Fibroblast of mammary gland (primary cell): ENCODE data around the gene NUMBL.

Experiments
- DNase-seq: peaks from one replicate; pipeline ENCODE4 v3.0.0-alpha.2; 2010; ENCODE audit warnings: low read depth
- H3K4me3 ChIP-seq: 2 replicates; pipeline ENCODE4 v1.5.1; 2011; ENCODE audit warnings: low read depth, mild to moderate bottlenecking, low read length, moderate library complexity; ENCODE audit not compliant: control insufficient read depth
- TF ChIP-seq, protein P1 (sequence below): conservative IDR thresholded peaks from 2 replicates; pipeline ENCODE4 v1.5.1; 2011; ENCODE audit warnings: low read depth, low read length, inconsistent platforms; ENCODE audit not compliant: control insufficient read depth, insufficient read depth

NUMBL gene

DNA sequence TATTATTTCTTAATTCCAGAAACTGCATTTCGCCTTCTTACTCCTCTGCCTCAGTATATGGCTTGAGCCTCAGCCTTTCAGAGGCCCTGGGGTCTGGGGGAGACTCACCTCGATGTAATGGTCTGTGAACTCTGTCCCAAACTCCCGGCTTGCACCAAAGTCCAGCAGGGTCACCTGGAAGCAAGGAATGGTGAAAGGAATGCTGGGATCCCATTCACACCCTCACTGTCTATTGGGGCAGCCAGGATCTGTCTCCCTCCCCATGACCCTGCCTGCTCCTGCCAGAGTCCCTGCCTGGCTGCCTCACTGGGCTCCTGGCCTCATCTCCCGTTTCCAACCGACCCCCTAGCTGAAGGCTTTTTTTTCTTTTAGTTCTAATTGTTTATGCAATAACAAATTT, 5.4 kb upstream of the NUMBL start:
- H3K4me3 ChIP-seq, result no peak overlapping the region
- TF ChIP-seq, protein P1, sequence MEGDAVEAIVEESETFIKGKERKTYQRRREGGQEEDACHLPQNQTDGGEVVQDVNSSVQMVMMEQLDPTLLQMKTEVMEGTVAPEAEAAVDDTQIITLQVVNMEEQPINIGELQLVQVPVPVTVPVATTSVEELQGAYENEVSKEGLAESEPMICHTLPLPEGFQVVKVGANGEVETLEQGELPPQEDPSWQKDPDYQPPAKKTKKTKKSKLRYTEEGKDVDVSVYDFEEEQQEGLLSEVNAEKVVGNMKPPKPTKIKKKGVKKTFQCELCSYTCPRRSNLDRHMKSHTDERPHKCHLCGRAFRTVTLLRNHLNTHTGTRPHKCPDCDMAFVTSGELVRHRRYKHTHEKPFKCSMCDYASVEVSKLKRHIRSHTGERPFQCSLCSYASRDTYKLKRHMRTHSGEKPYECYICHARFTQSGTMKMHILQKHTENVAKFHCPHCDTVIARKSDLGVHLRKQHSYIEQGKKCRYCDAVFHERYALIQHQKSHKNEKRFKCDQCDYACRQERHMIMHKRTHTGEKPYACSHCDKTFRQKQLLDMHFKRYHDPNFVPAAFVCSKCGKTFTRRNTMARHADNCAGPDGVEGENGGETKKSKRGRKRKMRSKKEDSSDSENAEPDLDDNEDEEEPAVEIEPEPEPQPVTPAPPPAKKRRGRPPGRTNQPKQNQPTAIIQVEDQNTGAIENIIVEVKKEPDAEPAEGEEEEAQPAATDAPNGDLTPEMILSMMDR, result no peak
- DNase-seq, result no peak

DNA sequence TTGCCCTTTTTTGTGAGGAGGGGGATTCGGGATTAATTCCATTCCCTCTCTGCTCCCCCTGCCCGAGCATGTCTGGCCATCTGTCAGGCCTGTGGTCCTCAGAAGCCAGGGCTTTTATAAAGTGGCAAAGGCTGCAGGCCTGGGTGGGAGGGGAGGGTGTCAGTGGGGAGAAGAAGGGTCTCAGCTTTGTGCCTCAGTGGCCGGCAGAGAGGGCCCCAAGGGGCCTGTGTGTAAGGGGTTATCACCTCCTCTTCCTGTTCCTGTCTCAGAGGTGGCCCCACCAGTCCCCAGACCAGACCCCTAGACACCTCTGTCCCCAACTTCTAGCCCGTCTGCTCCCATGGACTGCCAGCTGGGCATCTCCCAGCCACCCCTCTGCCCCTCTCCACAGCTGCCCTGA, 3.4 kb upstream of the NUMBL start:
- H3K4me3 ChIP-seq, result no peak overlapping the region
- TF ChIP-seq, protein P1, result no peak

DNA sequence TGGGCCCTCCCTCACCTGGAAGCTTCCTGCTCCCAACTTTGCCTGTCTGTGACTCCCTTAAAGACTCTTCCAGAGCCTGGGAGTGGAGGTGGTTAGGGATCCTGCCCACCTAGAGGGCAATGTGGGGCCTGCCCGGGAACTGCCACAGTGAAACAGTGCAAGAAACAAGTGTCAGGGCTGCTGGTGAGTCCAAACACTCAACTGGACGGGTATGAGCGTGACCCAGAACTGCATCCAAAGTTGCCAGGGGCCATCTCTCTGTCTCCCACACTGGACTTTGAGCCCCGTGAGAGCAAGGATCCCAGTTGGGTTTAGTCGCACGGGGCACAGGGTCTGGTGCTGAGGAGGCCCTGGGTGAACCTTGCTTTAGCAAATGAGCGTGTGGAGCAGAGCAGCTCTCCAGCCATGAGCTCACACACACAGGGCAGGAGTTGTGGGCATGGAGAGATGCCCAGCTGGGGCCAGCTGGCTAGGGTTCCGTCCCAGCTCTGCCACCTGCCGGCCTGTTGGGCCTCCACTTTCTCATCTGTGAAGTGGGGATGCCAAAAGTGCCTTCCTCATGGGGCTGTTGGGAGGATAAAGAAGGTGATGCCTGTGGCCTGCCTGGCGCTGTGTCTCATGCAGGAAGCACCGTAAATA, 2.8 kb upstream of the NUMBL start:
- TF ChIP-seq, protein P1, result no peak
- DNase-seq, result no peak
- no peak overlapping the region for H3K4me3 ChIP-seq

More for the DNA sequence above, 3.4 kb upstream of the NUMBL start:
- no peak for DNase-seq

DNA sequence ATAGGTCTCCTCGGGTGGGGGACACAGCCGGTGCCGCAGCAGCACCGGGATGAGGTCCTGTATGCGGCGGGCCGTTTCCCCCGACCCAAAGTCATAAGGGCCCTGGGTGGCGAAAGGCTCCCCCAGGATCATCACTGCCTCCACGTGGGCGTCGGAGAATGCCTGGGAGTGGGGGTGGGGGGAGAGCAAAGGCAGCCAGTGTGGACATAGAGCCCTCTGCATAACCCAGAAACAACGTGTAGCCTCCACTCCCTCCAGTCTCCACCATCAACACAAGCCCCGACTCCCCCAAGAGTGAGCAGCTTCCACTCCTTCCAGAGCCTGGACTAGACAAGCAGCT, 1.7 kb upstream of the NUMBL start:
- H3K4me3 ChIP-seq, result no peak overlapping the region
- DNase-seq, result no peak
- TF ChIP-seq, protein P1, result no peak

DNA sequence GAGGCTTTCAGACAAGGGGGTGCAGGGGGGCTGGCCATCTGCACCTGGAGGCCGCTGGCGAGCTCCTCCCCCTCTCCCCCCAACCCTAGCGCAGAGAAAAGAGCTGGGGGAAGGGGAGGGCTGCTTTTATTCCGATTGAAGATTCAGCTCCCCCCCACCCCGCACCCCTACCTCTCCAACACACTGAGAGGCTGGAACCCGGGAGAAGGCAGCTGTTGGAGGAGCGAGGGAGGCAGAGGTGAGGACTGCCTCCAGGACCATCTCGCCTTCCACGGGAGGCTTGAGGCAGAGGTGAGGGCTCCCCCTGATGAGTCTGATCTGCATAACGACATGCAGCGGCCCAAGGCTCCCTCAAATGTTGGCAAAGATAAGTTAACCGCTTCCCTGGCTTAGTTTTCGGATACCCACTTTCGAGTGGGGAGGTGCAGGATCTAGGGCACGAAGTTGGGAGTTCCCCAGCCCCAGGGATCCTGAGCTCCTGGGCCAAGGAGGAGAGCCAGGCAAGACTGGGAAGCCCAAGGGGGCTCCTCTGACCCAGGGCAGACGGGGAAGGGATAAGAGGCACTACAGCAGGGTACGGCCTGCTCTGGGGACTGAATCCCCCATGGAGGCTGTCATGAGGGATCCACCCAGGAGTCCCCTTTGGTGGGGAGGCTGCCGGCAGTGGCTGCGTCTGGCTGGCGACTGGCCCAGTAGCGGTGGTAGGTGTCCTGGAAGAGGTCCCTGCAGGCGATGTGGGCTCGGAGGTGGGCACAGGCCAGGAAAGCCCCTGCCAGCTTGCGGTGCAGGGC, 1.2 kb upstream of the NUMBL start:
- TF ChIP-seq, protein P1, result no peak
- H3K4me3 ChIP-seq, result no peak overlapping the region
- DNase-seq, result peak; percentile 36

DNA sequence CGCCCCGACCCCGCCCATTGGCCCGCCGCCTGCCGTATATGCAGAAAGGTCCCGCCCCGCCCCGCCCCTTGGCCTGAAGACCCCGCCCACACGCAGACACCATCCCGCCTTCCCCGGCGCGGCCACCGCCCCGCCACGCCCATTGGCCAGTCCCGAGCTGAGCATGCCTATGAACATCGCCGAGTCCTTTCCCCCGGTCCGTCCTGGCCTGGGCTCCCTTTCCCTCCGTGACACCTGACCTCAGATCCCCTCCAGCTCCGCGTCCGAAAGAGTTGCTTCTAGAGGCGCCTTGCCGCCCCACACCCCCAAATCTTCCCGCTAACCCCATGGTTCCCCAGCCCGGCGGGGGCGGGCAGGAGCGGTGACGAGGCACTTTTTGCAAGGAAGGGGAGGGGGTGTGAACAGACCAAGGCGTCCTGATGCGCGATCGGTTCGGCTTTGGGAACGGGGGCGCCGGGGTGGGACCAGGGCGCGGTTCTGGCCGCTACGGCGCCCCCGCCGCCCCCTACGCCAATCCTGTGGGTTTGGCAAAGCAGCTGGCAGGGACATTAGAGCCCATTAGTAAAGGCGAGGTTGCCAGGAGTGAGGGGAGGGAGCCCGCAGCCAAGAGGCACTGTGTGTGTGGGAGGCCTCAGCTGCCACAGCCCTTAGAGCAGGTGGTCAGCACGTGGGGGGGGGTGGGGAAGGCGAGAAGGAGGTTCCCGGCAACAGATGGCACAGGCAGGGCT, 406 bp upstream of the NUMBL start:
- H3K4me3 ChIP-seq, result peak overlapping the region; percentile 47
- TF ChIP-seq, protein P1, result no peak
- peak; percentile 90 for DNase-seq
